GM23338 (cell line): Measurements from ENCODE around the gene MMP27. TPM values are rescaled to one million over a fixed set of nuclear protein-coding genes. Genes with fewer than 3 reads are reported as not detected.
A peak's percentile ranks its signal among the peaks of the same experiment; 100 is the strongest.

Experiments
- ATAC-seq: fragments of 200-7000 bp; cut with Tn5 transposase; 3 replicates; pipeline ENCODE4 v1.9.1; 2020
- DNase-seq: peaks from one replicate; pipeline ENCODE4 v3.0.0-alpha.2; 2015; ENCODE audit warnings: low spot score
- H2AFZ ChIP-seq: fragments of 200-600 bp; sonication (generic); 2 replicates; pipeline ENCODE4 v1.8.0; 2016; ENCODE audit warnings: antibody characterized with exemption, mild to moderate bottlenecking, moderate library complexity
- H3F3A ChIP-seq: fragments of 200-600 bp; sonication (generic); replicated peaks from 2 replicates; pipeline ENCODE4 v1.8.0; 2017; ENCODE audit warnings: antibody characterized with exemption, mixed run types, low read depth
- H3K27ac ChIP-seq: fragments of 200-600 bp; sonication (generic); 2 replicates; pipeline ENCODE4 v1.6.1; 2016; ENCODE audit warnings: low read depth
- H3K27me3 ChIP-seq: fragments of 200-600 bp; sonication (generic); 2 replicates; pipeline ENCODE4 v1.8.0; 2016; ENCODE audit warnings: mild to moderate bottlenecking, mixed run types, moderate library complexity; ENCODE audit not compliant: insufficient read depth
- H3K36me3 ChIP-seq: fragments of 200-600 bp; sonication (generic); 2 replicates; pipeline ENCODE4 v1.8.0; 2016; ENCODE audit warnings: mild to moderate bottlenecking; ENCODE audit not compliant: insufficient read depth
- H3K4me1 ChIP-seq: fragments of 200-600 bp; sonication (generic); 2 replicates; pipeline ENCODE4 v1.8.0; 2016; ENCODE audit warnings: mild to moderate bottlenecking, moderate library complexity; ENCODE audit not compliant: insufficient read depth
- H3K4me2 ChIP-seq: fragments of 200-600 bp; sonication (generic); 2 replicates; pipeline ENCODE4 v1.7.1; 2017; ENCODE audit warnings: mixed run types
- H3K4me3 ChIP-seq: fragments of 200-600 bp; sonication (generic); 2 replicates; pipeline ENCODE4 v1.6.1; 2016; ENCODE audit warnings: mixed run types
- H3K79me2 ChIP-seq: fragments of 200-600 bp; sonication (generic); replicated peaks from 2 replicates; pipeline ENCODE4 v1.8.0; 2017; ENCODE audit warnings: mild to moderate bottlenecking; ENCODE audit not compliant: insufficient read depth
- H3K9me2 ChIP-seq: fragments of 200-600 bp; sonication (generic); 2 replicates; pipeline ENCODE4 v1.8.0; 2017; ENCODE audit not compliant: insufficient read depth
- H4K20me1 ChIP-seq: fragments of 200-600 bp; sonication (generic); replicated peaks from 2 replicates; pipeline ENCODE4 v1.8.0; 2017; ENCODE audit warnings: mild to moderate bottlenecking; ENCODE audit not compliant: insufficient read depth
- H3K27ac Mint-ChIP-seq: 2 replicates; pipeline ENCODE4 v1.8.0; 2020; ENCODE audit warnings: inconsistent platforms, mild to moderate bottlenecking, moderate library complexity, mixed read lengths
- H3K27me3 Mint-ChIP-seq: 3 replicates; pipeline ENCODE4 v1.8.0; 2022; ENCODE audit warnings: low read depth, mild to moderate bottlenecking, moderate library complexity, mixed read lengths, inconsistent platforms; ENCODE audit not compliant: insufficient read depth, poor library complexity
- H3K36me3 Mint-ChIP-seq: 3 replicates; pipeline ENCODE4 v1.8.0; 2021; ENCODE audit warnings: low read depth, mild to moderate bottlenecking, inconsistent platforms, moderate library complexity, mixed read lengths
- H3K4me1 Mint-ChIP-seq: 3 replicates; pipeline ENCODE4 v1.8.0; 2020; ENCODE audit warnings: mild to moderate bottlenecking, inconsistent platforms, mixed read lengths
- H3K4me3 Mint-ChIP-seq: 3 replicates; pipeline ENCODE4 v1.8.0; 2021; ENCODE audit warnings: moderate library complexity, mild to moderate bottlenecking, inconsistent platforms, mixed read lengths
- H3K9me3 Mint-ChIP-seq: 3 replicates; pipeline ENCODE4 v1.8.0; 2020; ENCODE audit warnings: moderate library complexity, mild to moderate bottlenecking, inconsistent platforms, mixed read lengths
- CTCF ChIP-seq, 2 experiments: fragments of 200-600 bp in 1 of 2; sonication (generic) in 1 of 2; conservative IDR thresholded peaks; 2 replicates each; pipeline versions ENCODE4 v1.5.1 to v1.6.1; 2016 to 2017; ENCODE audit warnings: antibody characterized with exemption in 2 of 2, low read depth in 2 of 2, mild to moderate bottlenecking in 2 of 2, moderate library complexity in 1 of 2
- ETS1 ChIP-seq: IDR thresholded peaks from 2 replicates; pipeline ENCODE4 v1.6.1; 2016; ENCODE audit warnings: antibody characterized with exemption
- EZH2 ChIP-seq: fragments of 200-600 bp; sonication (generic); IDR thresholded peaks from one replicate; pipeline ENCODE4 v1.8.0; 2017; ENCODE audit warnings: antibody characterized with exemption, mild to moderate bottlenecking, low read depth; ENCODE audit not compliant: unreplicated experiment
- EZH2phosphoT487 ChIP-seq: fragments of 200-600 bp; sonication (generic); IDR thresholded peaks from one replicate; pipeline ENCODE4 v1.8.1; 2018; ENCODE audit warnings: antibody characterized with exemption; ENCODE audit not compliant: unreplicated experiment
- POLR2AphosphoS5 ChIP-seq: IDR thresholded peaks from 2 replicates; pipeline ENCODE4 v1.6.1; 2016; ENCODE audit warnings: antibody characterized with exemption, low read depth
- ZNF114 ChIP-seq: fragments of 250-450 bp; sonication (Bioruptor Pico); IDR thresholded peaks from 2 replicates; pipeline ENCODE4 v1.5.0; 2020; ENCODE audit warnings: mild to moderate bottlenecking, moderate library complexity
- ZNF331 ChIP-seq: fragments of 250-450 bp; sonication (Bioruptor Pico); IDR thresholded peaks from 2 replicates; pipeline ENCODE4 v1.5.0; 2020; ENCODE audit warnings: low read depth, mild to moderate bottlenecking, moderate library complexity
- ZNF462 ChIP-seq: fragments of 250-450 bp; sonication (Bioruptor Pico); IDR thresholded peaks from 2 replicates; pipeline ENCODE4 v1.5.0; 2020; ENCODE audit warnings: mild to moderate bottlenecking, moderate library complexity
- long read RNA-seq: library from polyadenylated mRNA; unstranded; transcript quantifications from one replicate; pipeline ENCODE4 v2.0.0, GENCODE V29; 2020; ENCODE audit not compliant: unreplicated experiment
- polyA plus RNA-seq: library from polyadenylated mRNA; unstranded; fragments of >200 nt; fragmentation: Nextera tagmentation; extraction: Ambion mirVana; gene quantifications from 2 replicates; pipeline ENCODE4 v1.2.1, GENCODE V29; 2016
- total RNA-seq: library from RNA; depleted of rRNA; stranded (reverse); fragments of >200 nt; shearing (Covaris generic); gene quantifications from 2 replicates; pipeline ENCODE4 v1.2.3, GENCODE V29; 2014; rRNA removed

Gene MMP27
- total RNA-seq (not detected in 2 replicates), polyA plus RNA-seq (not detected in 2 replicates)
- long read RNA-seq: 0 reads

GRCh38 chr11:102705626-102706025 lies at the start of gene MMP27:
Gene MMP27, minus strand, starts transcription at chr11:102705769. Its CDS starts 55 bp downstream, at chr11:102705714.
- Mint-ChIP-seq H3K36me3 (no peaks in the 10 kb centered on the region), H3K4me1 (peaks cover 3% of the 10 kb centered on the region; the same call in 2 of the 3 replicates), H3K27me3 (peaks cover 2% of the 10 kb centered on the region), H3K9me3 (no peaks in the 10 kb centered on the region), H3K27ac (no peak within 1 kb of the TSS), H3K4me3 (no peak within 1 kb of the TSS)
- no peaks in the 10 kb centered on the region for H3K36me3 ChIP-seq
- no peak within 1 kb of the TSS for H3K4me3 ChIP-seq
- ATAC-seq: no peak
- TF ChIP-seq ZNF331 (no peak), ZNF462 (CRISPR knock-in tag) (no peak), CTCF (conservative IDR thresholded peaks at IDR 0.05; ENCODE audit: low read depth in 2 of 2) (no peak), ZNF114 (CRISPR knock-in tag) (no peak), EZH2 (no peak), ETS1 (no peak), POLR2AphosphoS5 (no peak), EZH2phosphoT487 (no peak)
- no peaks in the 10 kb centered on the region for H3K9me2 ChIP-seq
- no peak within 1 kb of the TSS for H3K4me2 ChIP-seq
- no peak for DNase-seq
- H3K27ac ChIP-seq: no peak within 1 kb of the TSS
- H3K4me1 ChIP-seq: no peaks in the 10 kb centered on the region
- no peaks in the 10 kb centered on the region for H4K20me1 ChIP-seq
- H2AFZ ChIP-seq: peak within 1 kb of the TSS; percentile 19; the same call in 1 of the 2 replicates
- no peaks in the 10 kb centered on the region for H3F3A ChIP-seq
- no peaks in the 10 kb centered on the region for H3K79me2 ChIP-seq
- H3K27me3 ChIP-seq: no peaks in the 10 kb centered on the region
